GM21447 (cell line): ENCODE measurements around the gene GRID1.
A peak's percentile ranks its signal among the peaks of the same experiment; 100 is the strongest.

Source experiments
- ATAC-seq: cut with Tn5 transposase; IDR thresholded peaks from one replicate; pipeline ENCODE4 v1.9.1; 2021; ENCODE audit not compliant: unreplicated experiment

The GRID1 gene

GRCh38 chr10:86355571-86356038 lies 11.0 kb downstream of the GRID1 start:
- peak; percentile 53 for ATAC-seq

DNA sequence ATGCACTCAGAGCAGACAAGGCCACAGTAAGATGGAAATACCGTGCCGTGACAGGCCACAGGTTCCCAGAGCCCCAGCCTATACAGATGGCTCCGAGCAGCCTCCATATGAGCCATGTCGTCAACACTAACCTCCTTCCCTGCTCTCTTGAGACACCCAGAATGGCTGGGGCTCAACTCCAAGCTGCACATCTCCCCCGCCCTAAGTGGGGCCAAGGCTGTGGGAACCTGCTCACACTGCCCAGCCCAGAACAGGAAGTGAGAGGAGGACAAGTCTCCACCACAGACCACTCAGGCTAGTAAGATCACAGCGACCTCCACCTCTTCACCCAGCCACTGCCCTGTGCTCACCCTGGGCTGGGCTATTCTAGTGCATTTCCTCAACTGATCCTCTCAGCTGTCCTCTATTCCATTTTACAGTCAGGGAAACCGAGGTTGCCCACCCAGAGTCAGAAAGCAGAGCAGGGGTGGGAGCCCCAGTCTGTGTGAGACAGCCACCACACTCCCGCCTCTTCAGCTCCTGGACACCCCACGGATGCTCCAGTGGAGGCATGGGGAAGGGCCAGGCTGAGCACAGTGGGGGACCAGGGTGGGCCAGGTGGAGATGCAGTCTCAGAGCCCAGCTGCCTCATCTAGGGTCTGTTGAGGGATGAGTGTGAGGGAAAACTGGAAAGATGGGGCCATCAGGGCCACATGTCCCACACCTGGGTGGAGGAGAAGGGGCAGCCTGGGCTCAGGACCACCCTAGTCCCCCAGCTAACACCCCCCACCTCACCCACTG lies 11.6 kb downstream of the GRID1 start:
- no peak for ATAC-seq

DNA sequence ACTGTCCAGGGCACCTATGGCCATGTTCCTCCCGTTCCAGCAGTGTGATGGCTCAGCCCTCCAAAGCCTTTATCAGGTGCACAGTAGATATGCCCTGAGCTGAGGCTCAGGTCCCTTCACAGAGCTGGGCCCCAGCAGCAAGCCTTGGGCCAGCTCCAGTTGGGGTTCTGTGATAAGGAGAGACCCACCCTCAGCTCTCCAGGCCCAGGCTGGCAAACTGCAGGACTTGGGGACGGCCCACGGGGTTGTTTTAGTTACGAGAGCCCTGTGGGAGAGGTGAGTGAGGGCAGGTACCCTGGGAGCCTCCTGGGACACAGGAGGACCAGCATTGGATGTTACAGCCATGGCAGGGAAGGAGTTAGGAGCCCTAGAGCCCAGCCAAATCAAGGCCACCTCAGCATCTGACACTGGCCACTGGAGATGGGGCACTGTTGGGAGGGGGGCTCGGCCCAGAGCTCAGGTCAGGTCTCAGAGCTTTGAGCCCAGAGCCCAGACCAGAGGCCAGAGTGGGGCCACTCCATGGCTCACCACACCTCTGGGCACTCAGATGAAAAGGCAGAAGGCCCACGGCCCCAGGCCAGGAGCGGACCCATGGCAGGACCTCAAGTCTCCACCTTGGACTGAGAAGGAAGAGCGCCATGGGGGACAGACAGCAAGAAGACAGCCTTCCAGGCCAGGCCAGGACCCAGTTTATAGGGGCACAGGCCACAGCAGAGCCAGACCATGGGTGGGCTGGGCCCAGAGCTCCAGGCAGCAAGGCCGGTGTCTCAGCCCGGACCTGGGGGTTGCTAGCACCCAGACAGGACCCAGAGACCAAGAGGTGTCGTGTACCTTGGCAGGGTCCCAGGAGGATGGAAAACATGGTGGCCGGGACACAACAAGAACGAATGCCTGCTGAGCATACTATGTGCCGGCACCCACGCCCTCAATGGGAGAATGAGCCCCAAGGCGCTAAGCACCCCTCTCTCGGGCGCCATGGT lies 12.8 kb downstream of the GRID1 start:
- no peak for ATAC-seq

DNA sequence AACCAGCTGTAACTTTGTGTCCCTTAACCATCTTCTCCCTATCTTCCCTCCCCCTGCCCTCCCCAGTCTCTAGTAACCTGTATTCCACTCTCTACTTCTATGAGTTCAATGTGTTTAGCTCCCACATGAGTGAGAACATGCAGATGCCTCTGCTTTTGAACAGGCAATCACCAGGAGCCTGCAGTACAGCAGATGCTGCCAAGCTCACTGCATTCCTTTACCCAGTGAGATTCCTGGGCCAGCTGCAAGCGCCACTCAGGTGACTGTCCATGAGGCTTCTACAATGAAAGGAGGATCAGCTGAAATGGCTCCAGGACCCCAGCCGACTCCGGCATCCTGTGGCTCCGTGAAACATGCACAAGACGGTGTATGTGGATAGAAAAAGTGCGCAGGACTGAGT lies 15.7 kb downstream of the GRID1 start:
- no peak for ATAC-seq

DNA sequence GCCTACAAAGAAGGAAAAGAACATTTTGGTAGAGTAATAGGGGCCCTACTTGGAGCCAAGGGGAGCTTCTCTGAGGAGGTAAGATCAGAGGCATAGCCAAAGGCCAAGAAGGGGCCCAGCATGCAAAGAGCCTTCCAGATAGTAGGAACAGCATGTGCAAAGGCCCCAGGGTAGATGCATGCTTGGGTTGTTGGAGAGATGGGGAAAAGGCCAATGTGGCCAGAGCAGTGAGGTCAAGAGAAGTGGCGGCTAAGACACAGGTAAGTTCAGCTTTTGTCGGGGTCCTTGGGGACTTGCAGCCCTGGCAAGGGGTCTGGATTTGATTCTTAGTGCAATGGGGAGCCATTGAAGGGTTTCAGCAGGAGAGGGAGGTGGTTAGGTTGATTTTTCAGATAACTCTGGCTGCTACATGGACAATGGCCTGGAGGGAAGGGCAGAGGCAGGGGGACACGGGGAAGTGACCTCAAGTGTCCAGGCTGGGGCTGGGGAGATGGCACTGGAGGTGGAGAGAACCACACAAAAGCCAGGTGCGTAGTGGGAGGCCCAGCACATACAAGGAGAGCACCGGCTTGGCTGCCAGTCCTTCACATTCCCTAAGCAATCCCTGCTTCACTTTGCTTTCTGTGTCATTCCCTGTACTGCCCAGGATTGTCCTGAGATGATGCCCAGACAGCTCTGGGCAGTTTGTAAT lies 16.5 kb downstream of the GRID1 start:
- no peak for ATAC-seq

- no peak for ATAC-seq
Observed at GRCh38 chr10:86349474-86349873, 17.1 kb downstream of the GRID1 start.

DNA sequence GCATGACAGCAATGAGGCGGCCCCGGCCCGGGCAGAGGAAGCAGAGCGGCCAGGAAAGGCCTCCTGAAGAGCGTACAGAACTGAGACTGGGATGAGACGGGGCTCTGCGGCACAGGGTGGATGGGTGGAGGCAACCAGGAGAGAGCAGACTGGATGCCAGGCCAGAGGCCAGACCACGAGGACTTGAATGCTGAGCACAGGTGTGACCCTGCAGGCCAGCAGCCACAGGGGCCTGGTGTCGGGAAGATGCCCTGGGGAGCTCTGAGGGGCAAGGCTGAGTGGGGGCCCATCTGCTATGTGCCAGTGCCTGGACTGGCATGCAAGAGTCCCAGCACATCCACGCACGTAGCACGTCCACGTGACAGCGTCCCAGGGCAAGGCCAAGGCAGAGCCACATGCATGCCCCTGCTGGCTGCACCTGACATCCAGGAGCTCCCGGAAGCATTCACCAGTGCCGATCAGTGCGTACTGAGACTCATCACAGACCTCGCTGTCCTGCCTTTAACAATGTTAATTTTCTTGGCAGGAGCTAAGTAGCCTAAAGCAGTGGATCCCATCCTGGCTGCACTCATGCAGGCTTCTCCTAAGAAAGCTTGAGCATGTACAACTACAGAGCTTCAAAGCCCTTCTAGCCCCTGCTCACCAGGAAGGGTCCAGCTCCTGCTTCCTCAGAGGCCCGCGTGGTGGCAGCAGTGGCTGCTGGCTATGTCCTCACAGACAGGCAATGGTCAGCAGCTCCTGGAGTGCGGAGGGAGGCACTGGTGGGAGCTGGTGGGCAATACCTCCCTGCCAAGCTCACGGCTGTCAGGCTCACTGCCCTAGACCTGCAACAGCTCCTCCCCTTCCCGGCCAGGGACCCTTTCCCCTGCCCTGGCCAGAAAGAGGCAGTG lies 18.0 kb downstream of the GRID1 start:
- no peak for ATAC-seq

- ATAC-seq, result no peak
Observed at GRCh38 chr10:86347856-86348255, 18.7 kb downstream of the GRID1 start.

GRCh38 chr10:86346799-86347665 lies 19.6 kb downstream of the GRID1 start:
- ATAC-seq, result no peak

GRCh38 chr10:86345859-86346798 lies 20.5 kb downstream of the GRID1 start:
- ATAC-seq, result no peak

GRCh38 chr10:86345296-86345858 lies 21.2 kb downstream of the GRID1 start:
- ATAC-seq, result no peak

DNA sequence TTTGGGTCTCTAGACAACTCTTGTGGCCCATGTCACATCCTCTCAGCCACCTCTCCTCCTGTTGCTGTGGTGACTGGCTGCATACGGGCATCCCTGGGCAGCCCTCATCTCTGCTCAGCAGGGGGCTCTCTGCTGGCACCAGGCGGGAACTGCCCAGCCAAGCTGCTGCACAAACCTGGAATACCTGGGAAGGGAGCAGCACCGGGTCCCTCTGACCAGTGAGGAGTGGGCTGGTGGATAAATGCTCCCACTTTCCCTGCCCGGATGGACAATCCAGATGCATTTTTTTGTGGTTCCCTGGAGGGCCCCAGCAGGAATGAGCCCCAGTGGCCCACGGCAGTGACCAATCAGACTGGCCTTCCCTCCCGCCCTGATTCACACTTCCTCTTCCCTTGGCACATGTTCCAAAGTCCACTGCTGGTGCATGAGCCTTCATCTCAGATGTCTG lies 21.9 kb downstream of the GRID1 start:
- ATAC-seq, result no peak

GRCh38 chr10:86344281-86344680 lies 22.3 kb downstream of the GRID1 start:
- ATAC-seq, result no peak

DNA sequence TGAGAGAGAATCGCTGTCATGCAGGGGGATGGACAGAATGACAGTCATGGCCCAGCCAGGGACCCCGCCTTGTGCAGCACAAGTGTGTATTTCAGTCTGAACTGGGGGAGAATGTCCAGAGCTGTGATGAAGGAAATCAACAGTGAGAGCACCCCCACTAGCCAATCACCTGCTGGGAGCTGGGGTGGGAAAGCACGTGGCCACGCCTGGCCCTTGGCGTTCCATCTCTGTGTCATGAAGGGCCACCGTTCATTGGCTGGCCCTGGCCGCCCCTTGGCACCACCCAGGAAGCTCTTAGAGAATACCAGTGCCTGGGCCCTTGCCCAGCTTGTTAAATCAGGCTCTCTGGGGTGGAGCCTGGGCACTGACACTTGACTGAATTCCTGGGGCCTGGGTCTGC lies 22.8 kb downstream of the GRID1 start:
- no peak for ATAC-seq

DNA sequence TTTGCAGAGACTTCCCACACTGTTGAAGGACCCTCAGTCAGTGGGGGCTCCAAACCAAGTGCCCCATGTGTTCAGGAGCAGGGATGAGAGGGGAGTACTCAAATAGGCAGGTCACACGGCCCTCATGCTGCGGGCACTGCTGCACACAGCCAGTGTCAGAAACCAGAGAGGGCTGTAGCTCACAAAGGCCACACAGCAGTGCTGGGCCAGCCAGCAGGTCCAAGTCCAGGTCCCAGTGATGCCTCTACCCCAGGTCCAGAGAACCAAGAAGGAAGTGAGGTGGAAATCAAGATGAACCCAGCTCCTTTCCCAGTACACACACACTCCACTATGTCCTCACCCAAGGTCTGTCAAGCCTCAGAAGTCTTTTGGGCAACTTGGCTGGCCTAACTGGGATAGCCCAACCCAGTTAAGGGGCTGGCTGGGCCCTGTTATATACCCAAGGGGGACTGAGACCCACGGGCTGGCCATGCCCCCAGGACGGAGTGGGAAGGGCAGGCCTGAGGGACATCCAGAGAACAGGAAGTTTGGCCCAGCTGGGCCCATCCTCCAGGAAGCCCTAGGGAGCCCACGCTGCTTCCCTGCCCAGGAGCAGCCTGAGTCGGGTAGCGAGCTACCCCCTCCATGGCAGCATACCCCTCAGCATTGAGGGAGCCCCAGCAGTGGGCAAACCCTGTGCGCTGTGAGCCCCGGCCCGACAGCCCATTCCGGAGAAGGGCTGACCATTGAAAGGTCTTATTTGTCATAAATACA lies 24.3 kb downstream of the GRID1 start:
- ATAC-seq, result no peak

DNA sequence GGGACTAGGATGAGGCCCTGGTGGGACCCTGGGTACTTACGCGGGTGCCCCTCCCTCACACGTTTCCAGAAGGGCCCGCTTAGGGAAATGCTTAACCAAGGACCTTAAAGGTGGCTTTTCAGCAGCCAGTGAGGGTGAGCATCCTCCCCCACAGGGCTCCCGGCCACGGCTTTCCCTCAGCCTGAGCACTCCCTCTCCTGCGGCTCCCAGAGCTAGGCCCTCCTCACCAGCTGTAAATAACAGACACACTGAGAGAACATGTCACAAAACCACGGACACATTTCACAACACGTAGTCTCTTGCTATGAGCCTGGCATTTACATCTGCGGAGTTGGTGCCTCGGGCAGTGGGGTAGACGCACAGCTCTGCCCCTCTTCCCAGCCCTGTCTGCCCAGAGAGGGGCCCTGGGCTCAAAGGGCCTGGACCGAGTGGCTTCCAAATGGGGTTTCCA lies 25.2 kb downstream of the GRID1 start:
- no peak for ATAC-seq

DNA sequence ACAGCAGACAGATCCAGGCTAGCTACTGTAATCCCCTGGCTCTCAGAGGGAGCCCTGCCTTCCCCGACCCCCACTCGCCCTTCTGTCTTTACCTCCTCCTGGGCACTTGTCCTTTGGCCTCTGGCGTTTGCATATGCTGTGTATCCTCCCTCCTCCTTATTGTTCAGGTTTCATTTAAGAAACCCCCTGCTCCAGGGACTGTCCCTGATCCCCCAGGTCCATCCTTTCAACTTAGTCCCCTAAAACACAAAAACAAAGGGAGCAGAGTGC lies 25.7 kb downstream of the GRID1 start:
- no peak for ATAC-seq
